ENCODE data around the gene MTMR10. TPM values are rescaled to one million over a fixed set of nuclear protein-coding genes. Genes with fewer than 3 reads are reported as not detected.

MTMR10 gene
- total RNA-seq, 1 donor from 2014 or later = 4.5 TPM

DNA sequence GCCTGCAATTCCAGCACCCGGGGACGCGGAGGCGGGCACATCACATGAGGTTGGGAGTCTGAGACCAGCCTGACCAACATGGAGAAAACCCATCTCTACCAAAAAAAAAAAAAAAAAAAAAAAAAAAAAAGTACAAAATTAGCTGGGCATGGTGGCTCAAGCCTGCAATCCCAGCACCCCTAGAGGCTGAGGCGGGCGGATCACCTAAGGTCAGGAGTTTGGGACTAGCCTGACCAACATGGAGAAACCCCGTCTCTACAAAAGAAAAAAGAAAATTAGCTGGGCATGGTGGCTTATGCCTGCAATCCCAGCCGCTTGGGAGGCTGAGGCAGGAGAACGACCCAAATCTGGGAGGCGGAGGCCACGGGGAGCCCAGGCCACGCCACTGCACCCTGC is 95.2 kb downstream of the MTMR10 start:
- no peak overlapping the region for H3K27ac ChIP-seq
- no peak for DNase-seq (ENCODE audit: low spot score in 2 of 2)
- intact Hi-C loops (cut with DNase I) = no loop called here

DNA sequence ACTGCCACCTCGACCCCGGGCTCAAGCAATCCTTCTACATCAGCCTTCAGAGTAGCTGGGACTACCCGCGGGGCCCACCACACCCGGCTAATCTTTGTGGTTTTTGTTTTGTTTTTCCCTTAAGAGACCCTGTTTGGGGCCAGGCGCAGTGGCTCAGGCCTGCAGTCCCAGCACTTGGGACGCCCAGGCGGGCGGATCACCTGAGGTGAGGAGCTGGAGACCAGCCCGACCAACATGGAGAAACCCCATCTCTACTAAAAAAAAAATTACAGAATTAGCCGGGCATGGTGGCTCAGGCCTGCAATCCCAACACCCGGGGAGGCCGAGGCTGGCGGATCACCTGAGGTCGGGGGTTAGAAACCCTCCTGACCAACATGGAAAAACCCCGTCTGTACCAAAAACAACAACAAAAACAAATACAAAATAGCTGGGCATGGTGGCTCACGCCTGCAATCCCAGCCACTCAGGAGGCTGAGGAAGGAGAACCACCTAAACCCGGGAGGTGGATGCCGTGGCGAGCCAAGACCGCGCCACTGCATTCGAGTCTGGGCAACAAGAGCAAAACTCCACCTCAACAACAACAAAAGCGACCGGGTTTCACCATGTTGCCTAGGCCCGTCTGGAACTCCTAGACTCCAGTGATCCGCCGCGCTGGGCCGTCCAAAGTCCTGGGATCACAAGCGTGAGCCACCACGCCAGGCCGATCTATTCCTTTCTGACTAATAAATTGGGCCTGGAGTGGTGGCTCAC is 95.8 kb downstream of the MTMR10 start:
- Histone ChIP-seq H3K36me3 (no peaks in the 10 kb centered on the region), H3K9me3 (no peaks in the 10 kb centered on the region), H3K27me3 (no peaks in the 10 kb centered on the region), H3K4me3 (no peak overlapping the region), H3K27ac (no peak overlapping the region), H3K4me1 (no peaks in the 10 kb centered on the region)
- TF ChIP-seq, protein P1, sequence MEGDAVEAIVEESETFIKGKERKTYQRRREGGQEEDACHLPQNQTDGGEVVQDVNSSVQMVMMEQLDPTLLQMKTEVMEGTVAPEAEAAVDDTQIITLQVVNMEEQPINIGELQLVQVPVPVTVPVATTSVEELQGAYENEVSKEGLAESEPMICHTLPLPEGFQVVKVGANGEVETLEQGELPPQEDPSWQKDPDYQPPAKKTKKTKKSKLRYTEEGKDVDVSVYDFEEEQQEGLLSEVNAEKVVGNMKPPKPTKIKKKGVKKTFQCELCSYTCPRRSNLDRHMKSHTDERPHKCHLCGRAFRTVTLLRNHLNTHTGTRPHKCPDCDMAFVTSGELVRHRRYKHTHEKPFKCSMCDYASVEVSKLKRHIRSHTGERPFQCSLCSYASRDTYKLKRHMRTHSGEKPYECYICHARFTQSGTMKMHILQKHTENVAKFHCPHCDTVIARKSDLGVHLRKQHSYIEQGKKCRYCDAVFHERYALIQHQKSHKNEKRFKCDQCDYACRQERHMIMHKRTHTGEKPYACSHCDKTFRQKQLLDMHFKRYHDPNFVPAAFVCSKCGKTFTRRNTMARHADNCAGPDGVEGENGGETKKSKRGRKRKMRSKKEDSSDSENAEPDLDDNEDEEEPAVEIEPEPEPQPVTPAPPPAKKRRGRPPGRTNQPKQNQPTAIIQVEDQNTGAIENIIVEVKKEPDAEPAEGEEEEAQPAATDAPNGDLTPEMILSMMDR (IDR thresholded peaks at IDR 0.05) = no peak
- DNase-seq (ENCODE audit: low spot score in 2 of 2) = no peak
- intact Hi-C loops (cut with DNase I) = no loop called here

More for the DNA sequence above, 95.2 kb downstream of the MTMR10 start:
- Histone ChIP-seq H3K4me3 (no peak overlapping the region), H3K9me3 (no peaks in the 10 kb centered on the region), H3K36me3 (no peaks in the 10 kb centered on the region), H3K27me3 (no peaks in the 10 kb centered on the region), H3K4me1 (no peaks in the 10 kb centered on the region)
- TF ChIP-seq, protein P1 (IDR thresholded peaks at IDR 0.05) = no peak

DNA sequence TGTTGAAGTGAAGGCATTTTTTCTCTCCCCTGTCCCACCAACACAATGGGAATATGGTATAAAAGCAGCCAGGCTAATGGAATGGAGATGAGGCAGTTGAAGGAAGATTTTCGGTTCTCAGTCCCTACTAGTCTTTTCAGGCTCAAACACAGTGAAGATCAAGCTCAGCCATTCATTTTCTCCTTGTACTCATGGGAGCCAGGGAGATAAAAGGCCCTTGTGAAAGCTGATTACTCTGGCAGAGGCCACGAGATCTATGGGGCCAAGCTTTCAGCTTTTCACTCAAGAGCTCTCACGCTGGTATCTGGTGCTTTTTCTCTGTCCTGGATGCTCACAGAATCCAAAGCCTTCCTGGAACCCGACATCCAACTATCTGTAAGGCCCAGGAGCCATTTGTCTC is 102.2 kb downstream of the MTMR10 start:
- H3K9me3 ChIP-seq = no peaks in the 10 kb centered on the region
- no peak overlapping the region for H3K4me3 ChIP-seq
- intact Hi-C loops (cut with DNase I) = no loop called here
- no peak overlapping the region for H3K27ac ChIP-seq
- H3K36me3 ChIP-seq = no peaks in the 10 kb centered on the region
- H3K4me1 ChIP-seq = no peaks in the 10 kb centered on the region
- TF ChIP-seq, protein P1 (IDR thresholded peaks at IDR 0.05) = no peak
- no peak for DNase-seq (ENCODE audit: low spot score in 2 of 2)
- no peaks in the 10 kb centered on the region for H3K27me3 ChIP-seq

Other genes with a start within 250 kb of the MTMR10 start
- 12.1 TPM for gene FAN1, start 87.7 kb downstream of the MTMR10 start, total RNA-seq
- gene TRPM1, start 110.1 kb upstream of the MTMR10 start, total RNA-seq = not detected